Esophagus (tissue), 2 donors: ENCODE results near the gene GMDS. TPM values are rescaled to one million over a fixed set of nuclear protein-coding genes. Genes with fewer than 3 reads are reported as not detected.

Experiments used
- H3K27ac ChIP-seq, 2 donors: one replicate each; pipeline ENCODE4 v1.5.1; 2013; ENCODE audit warnings: low read depth in 2 of 2, mild to moderate bottlenecking in 2 of 2, inconsistent platforms in 1 of 2, low read length in 1 of 2, moderate library complexity in 1 of 2
- H3K27me3 ChIP-seq, 2 donors: one replicate each; pipeline ENCODE4 v1.6.1; 2013; ENCODE audit warnings: low read length in 2 of 2, control low read depth in 1 of 2, mild to moderate bottlenecking in 1 of 2; ENCODE audit not compliant: insufficient read depth in 2 of 2, control insufficient read depth in 1 of 2
- H3K36me3 ChIP-seq, 2 donors: one replicate each; pipeline ENCODE4 v1.6.1; 2013; ENCODE audit warnings: low read length in 1 of 2; ENCODE audit not compliant: control insufficient read depth in 2 of 2, insufficient read depth in 2 of 2
- H3K4me1 ChIP-seq, 2 donors: one replicate each; pipeline ENCODE4 v1.6.1; 2013; ENCODE audit warnings: low read length in 1 of 2; ENCODE audit not compliant: control insufficient read depth in 2 of 2, insufficient read depth in 2 of 2
- H3K4me3 ChIP-seq, 2 donors: one replicate each; pipeline ENCODE4 v1.5.1; 2013; ENCODE audit warnings: low read length in 2 of 2, mild to moderate bottlenecking in 2 of 2, low read depth in 1 of 2, moderate library complexity in 1 of 2
- H3K9me3 ChIP-seq, 2 donors: one replicate each; pipeline ENCODE4 v1.6.1; 2013; ENCODE audit warnings: mild to moderate bottlenecking in 2 of 2, low read depth in 1 of 2, low read length in 1 of 2, moderate library complexity in 1 of 2; ENCODE audit not compliant: control insufficient read depth in 2 of 2, insufficient read depth in 1 of 2
- WGBS, 2 donors: extraction: QIAGEN DNeasy Blood & Tissue Kit; methylation state at CpG; one replicate each; pipeline ENCODE4 v1.1.7; 2013; 5-methylcytosine and 5-hydroxymethylcytosine counted together
- polyA plus RNA-seq, 2 donors: library from polyadenylated mRNA; stranded (reverse); fragments of 200-250 nt; gene quantifications; one replicate each; pipeline ENCODE4 v1.2.3, GENCODE V29; 2013
- donor health status: healthy with polysubstance abuse.
- donor health status: Bipolar disorder and iron deficiency.

Gene GMDS
- polyA plus RNA-seq, 2 donors, result 42.4 to 54.5 TPM

GRCh38 chr6:1688396-1688795 lies 557.0 kb downstream of the GMDS start:
- Histone ChIP-seq H3K36me3 (no peaks in the 10 kb centered on the region), H3K9me3 (no peaks in the 10 kb centered on the region), H3K27me3 (no peaks in the 10 kb centered on the region), H3K4me1 (peaks cover 0 to 3% of the 10 kb centered on the region in 2 donors), H3K4me3 (no peak overlapping the region), H3K27ac (no peak overlapping the region)
- 93 to 94% methylated on average over 3 of the region's 3 CpGs for WGBS, 2 donors

DNA sequence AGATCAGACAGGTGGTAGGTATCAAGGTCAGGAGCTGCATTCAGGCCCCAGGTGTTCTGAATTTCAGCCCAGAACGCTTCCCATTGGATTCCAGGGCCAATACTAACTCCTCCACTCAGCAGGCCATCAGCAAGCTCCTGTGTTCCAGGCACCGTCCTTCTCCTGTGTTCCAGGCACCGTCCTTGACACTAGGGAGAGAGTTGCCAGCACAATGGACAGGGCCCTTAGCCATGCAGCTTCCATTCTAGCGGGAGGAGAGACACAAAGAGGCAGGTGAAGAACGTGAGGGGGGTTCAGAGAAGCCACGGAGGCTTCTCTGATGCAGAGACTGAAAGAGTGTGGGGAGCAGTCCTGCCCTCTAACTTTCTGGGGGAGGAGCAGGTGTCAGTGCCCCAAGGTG lies 558.0 kb downstream of the GMDS start:
- H3K4me1 ChIP-seq, result peaks cover 0 to 3% of the 10 kb centered on the region in 2 donors
- 79 to 82% methylated on average over 6 of the region's 6 CpGs for WGBS, 2 donors
- no peaks in the 10 kb centered on the region for H3K27me3 ChIP-seq
- H3K9me3 ChIP-seq, result no peaks in the 10 kb centered on the region
- no peaks in the 10 kb centered on the region for H3K36me3 ChIP-seq
- H3K27ac ChIP-seq, result no peak overlapping the region
- no peak overlapping the region for H3K4me3 ChIP-seq

DNA sequence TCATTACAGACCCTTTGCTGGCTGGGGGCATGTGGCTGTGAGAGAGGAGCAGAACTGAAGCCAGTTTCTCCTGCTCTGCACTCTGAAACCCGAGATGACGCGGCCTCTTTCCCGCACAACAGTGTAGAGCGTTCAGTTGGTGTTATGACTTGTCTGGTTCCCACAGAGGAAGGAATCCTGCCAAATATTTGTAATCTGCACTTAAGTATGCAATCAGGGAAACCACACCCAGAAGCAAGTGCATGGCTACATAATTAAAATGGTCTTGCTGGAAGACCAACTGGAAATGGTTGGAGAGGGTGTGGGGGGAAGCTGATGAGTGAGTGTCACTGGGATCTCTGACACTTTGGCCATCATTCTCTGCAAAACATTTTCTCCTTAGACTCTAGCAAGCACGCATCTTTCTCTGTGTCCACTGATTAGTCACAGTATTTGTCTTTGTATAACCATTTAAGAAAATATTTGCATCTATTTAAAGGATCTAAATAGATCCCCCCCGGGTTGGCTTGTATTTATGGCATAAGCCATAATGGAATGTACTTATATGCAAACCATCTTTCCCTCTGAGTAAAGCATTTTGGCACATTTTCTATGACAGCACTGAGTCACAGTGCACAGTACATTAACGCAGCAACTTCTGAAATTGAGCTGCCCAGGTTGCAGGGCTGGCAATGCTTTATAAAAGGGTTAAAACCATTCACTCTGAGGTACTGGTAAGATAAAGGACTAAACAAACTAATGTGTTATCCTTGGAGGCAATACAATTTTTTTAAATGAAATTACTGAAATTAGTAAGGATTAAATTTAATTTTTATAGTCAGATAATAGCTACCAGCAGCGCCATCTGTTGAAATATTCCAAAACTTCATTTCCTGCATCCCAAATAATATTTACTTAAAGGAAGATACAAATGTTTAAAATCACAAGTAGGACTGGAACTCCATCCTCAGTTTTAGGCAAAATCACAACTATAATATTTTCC lies 559.0 kb downstream of the GMDS start:
- Histone ChIP-seq H3K36me3 (no peaks in the 10 kb centered on the region), H3K4me1 (peaks cover 0 to 3% of the 10 kb centered on the region in 2 donors), H3K27me3 (no peaks in the 10 kb centered on the region), H3K27ac (peak overlapping the region; percentile 69 to 82), H3K4me3 (no peak overlapping the region), H3K9me3 (no peaks in the 10 kb centered on the region)
- 40 to 43% methylated on average over 9 of the region's 9 CpGs for WGBS, 2 donors

DNA sequence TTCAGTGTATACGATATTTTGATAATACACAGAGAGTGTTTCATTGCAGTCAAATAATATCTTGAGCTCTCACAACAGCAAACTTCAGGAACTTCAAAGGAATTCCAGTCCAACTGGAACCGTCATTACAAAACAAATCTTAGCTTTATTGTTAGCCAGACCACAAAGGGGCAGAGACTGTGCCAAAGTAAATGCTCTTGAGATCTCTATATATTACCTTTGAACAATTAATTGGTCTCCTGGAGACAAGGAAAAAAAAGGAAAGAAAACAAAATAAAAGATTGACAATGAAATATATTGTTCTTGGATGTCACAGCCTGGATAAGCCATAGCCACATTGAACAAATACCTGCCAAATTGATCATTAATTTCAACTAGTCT lies 565.7 kb downstream of the GMDS start:
- 49 to 53% methylated on average over 2 of the region's 2 CpGs for WGBS, 2 donors
- no peaks in the 10 kb centered on the region for H3K27me3 ChIP-seq
- peaks cover 0 to 6% of the 10 kb centered on the region in 2 donors for H3K4me1 ChIP-seq
- no peaks in the 10 kb centered on the region for H3K36me3 ChIP-seq
- no peak overlapping the region for H3K27ac ChIP-seq
- H3K9me3 ChIP-seq, result no peaks in the 10 kb centered on the region
- H3K4me3 ChIP-seq, result no peak overlapping the region

DNA sequence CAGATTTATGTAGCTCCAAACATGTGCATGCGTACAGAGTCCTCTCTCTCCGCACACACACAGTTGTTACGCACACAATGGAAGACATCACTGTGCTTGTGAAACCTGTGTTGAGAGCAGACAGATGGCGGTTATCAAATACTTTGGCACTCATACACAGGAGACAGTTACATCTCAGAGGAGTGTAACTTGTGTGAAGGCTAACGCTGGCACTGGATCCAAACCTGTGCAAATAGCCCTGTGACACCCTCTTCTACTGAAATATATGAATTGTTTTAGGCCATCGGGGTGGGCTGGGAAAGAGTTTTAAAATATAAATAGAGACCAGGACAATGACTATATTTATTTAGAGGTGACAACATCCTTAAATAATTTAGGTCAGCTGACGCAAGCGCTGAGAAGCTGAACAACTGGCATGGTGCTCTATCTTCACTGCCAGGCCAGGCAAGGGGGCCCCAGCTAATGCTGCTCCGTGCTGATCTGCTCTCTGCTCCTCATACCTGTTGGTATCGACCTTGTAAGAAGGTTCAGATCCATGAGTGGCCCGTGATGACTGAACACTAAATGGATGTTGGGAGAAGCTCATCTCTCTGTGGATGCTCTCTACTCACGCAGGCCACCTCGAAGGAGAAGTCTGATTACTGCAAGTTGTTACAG lies 566.2 kb downstream of the GMDS start:
- 68 to 71% methylated on average over 13 of the region's 13 CpGs for WGBS, 2 donors
- no peaks in the 10 kb centered on the region for H3K27me3 ChIP-seq
- no peak overlapping the region for H3K27ac ChIP-seq
- no peaks in the 10 kb centered on the region for H3K36me3 ChIP-seq
- H3K4me3 ChIP-seq, result no peak overlapping the region
- peaks cover 0 to 6% of the 10 kb centered on the region in 2 donors for H3K4me1 ChIP-seq
- H3K9me3 ChIP-seq, result no peaks in the 10 kb centered on the region

GRCh38 chr6:1678201-1678600 lies 567.2 kb downstream of the GMDS start:
- Histone ChIP-seq H3K9me3 (no peaks in the 10 kb centered on the region), H3K27ac (no peak overlapping the region), H3K4me1 (peaks cover 0 to 6% of the 10 kb centered on the region in 2 donors)

DNA sequence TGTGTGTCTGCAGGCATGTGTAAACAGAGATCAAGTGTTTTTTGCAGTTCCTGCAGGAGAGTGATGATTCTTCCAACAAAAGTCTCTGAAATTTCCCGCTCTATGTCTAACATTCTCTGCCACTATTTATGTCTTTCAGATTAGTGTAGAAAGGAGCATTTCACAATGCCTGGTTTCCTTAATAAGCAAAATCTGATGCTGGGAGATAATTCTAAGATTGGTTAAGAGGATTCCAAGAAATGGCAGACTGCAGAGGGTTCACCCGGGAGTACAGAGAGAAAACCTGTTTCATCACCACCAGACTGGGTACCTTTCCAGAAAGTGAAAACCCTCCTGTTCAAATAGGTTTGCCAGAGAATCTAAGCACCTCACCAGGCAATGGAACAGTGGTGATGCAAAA lies 573.0 kb downstream of the GMDS start:
- Histone ChIP-seq H3K4me1 (no peaks in the 10 kb centered on the region), H3K36me3 (no peaks in the 10 kb centered on the region), H3K9me3 (no peaks in the 10 kb centered on the region), H3K27ac (no peak overlapping the region), H3K4me3 (no peak overlapping the region), H3K27me3 (no peaks in the 10 kb centered on the region)
- 85 to 87% methylated on average over 2 of the region's 2 CpGs for WGBS, 2 donors

More at GRCh38 chr6:1678201-1678600, 567.2 kb downstream of the GMDS start:
- Histone ChIP-seq H3K36me3 (no peaks in the 10 kb centered on the region), H3K27me3 (no peaks in the 10 kb centered on the region), H3K4me3 (no peak overlapping the region)
- 20 to 30% methylated on average over 3 of the region's 3 CpGs for WGBS, 2 donors

DNA sequence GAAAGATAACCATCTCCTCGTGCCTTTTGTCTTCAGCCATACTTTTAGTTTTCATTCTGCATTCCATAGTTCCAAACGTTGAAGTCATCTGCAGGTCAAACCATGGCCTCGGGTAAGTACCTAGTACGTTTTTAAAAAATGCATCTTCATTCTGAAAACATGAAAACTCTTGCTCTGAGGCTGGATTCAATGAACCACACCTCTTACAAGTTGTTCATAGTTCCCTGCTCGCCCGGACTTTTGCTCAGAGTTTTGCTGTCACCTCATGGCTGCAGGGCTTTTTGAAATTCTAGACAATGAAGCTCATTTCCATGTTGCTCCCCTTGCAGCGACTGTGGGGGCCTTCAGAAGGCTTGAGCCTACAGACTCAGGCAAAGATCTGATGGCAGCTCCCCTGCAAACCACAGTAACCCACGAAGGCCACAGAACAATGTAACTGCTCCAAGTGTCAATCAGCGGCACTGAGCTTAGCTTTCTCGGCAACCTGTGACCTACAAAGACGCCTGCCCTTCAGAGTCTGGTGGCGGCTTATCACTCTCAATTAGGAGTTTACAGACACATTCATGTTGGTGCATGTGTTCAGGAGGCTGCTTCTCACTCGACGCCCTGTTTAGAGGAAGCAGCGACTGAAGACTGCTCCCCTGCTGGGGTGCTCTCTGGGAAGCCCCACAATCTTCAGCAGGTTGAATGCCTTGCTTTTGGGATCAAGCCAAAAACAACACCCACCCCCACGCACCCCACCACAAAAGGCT lies 574.5 kb downstream of the GMDS start:
- no peaks in the 10 kb centered on the region for H3K27me3 ChIP-seq
- no peak overlapping the region for H3K4me3 ChIP-seq
- 45 to 59% methylated on average over 16 of the region's 16 CpGs for WGBS, 2 donors
- peak overlapping the region in 1 of 2 donors; percentile 11 for H3K27ac ChIP-seq
- H3K36me3 ChIP-seq, result no peaks in the 10 kb centered on the region
- no peaks in the 10 kb centered on the region for H3K9me3 ChIP-seq
- H3K4me1 ChIP-seq, result no peaks in the 10 kb centered on the region

DNA sequence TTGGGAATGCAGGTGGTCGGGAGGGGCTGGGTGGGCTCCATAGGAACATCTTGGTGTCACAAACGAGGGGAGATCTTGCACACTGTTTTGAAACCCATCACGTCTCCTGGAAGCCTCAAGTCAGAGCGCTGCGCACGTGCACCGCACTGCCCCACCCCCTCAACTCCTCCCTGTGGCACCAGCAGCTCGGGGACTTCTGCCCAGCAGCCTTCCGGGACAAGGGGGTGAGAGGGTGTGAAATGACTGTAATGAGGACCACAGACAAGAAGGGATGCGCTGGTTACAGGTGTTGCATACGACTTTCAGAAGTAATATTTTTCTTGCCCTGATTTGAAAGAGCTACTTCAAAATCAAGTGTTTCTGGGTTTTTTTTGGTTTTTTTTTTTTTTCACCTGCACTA lies 575.4 kb downstream of the GMDS start:
- H3K9me3 ChIP-seq, result no peaks in the 10 kb centered on the region
- 92 to 94% methylated on average over 11 of the region's 11 CpGs for WGBS, 2 donors
- H3K4me1 ChIP-seq, result no peaks in the 10 kb centered on the region
- no peak overlapping the region for H3K27ac ChIP-seq
- no peak overlapping the region for H3K4me3 ChIP-seq
- no peaks in the 10 kb centered on the region for H3K36me3 ChIP-seq
- H3K27me3 ChIP-seq, result no peaks in the 10 kb centered on the region
